ENCODE results near the gene PBX3.

PBX3 gene

GRCh38 chr9:125977223-125977622 is 230.1 kb downstream of the PBX3 start:
- DNase-seq (ENCODE audit: low read depth), result no peak

- no peak for DNase-seq (ENCODE audit: low read depth)
Observed at GRCh38 chr9:125979383-125979782, 232.2 kb downstream of the PBX3 start.

GRCh38 chr9:125982798-125983406 is 235.7 kb downstream of the PBX3 start:
- no peak for DNase-seq (ENCODE audit: low read depth)

GRCh38 chr9:125983681-125984080 is 236.5 kb downstream of the PBX3 start:
- DNase-seq (ENCODE audit: low read depth), result no peak

GRCh38 chr9:125984461-125984860 is 237.3 kb downstream of the PBX3 start:
- no peak for DNase-seq (ENCODE audit: low read depth)

GRCh38 chr9:125985142-125985997 is 238.2 kb downstream of the PBX3 start:
- no peak for DNase-seq (ENCODE audit: low read depth)

- no peak for DNase-seq (ENCODE audit: low read depth)
Observed at GRCh38 chr9:125985998-125986655, 239.0 kb downstream of the PBX3 start.

GRCh38 chr9:125986966-125987365 is 239.8 kb downstream of the PBX3 start:
- DNase-seq (ENCODE audit: low read depth), result no peak

- DNase-seq (ENCODE audit: low read depth), result no peak
Observed at GRCh38 chr9:125987420-125987819, 240.2 kb downstream of the PBX3 start.

GRCh38 chr9:125988479-125989050 is 241.4 kb downstream of the PBX3 start:
- no peak for DNase-seq (ENCODE audit: low read depth)

GRCh38 chr9:125989090-125989501 is 241.9 kb downstream of the PBX3 start:
- no peak for DNase-seq (ENCODE audit: low read depth)

- DNase-seq (ENCODE audit: low read depth), result no peak
Observed at GRCh38 chr9:125989524-125990180, 242.5 kb downstream of the PBX3 start.

GRCh38 chr9:125990186-125990792 is 243.1 kb downstream of the PBX3 start:
- DNase-seq (ENCODE audit: low read depth), result no peak

GRCh38 chr9:125990793-125991220 is 243.6 kb downstream of the PBX3 start:
- no peak for DNase-seq (ENCODE audit: low read depth)

- no peak for DNase-seq (ENCODE audit: low read depth)
Observed at GRCh38 chr9:125991886-125992529, 244.8 kb downstream of the PBX3 start.

GRCh38 chr9:125992557-125992956 is 245.4 kb downstream of the PBX3 start:
- DNase-seq (ENCODE audit: low read depth), result no peak

- DNase-seq (ENCODE audit: low read depth), result no peak
Observed at GRCh38 chr9:125993466-125993865, 246.3 kb downstream of the PBX3 start.

- no peak for DNase-seq (ENCODE audit: low read depth)
Observed at GRCh38 chr9:125994066-125994943, 247.1 kb downstream of the PBX3 start.

- DNase-seq (ENCODE audit: low read depth), result no peak
Observed at GRCh38 chr9:125995006-125995405, 247.8 kb downstream of the PBX3 start.

- no peak for DNase-seq (ENCODE audit: low read depth)
Observed at GRCh38 chr9:125995706-125996105, 248.5 kb downstream of the PBX3 start.
